ENCODE results near the gene KLHDC10. TPM values are rescaled to one million over a fixed set of nuclear protein-coding genes. Genes with fewer than 3 reads are reported as not detected.

KLHDC10 gene
- total and polyA plus RNA-seq, 2 of the 13 experiments (the other 11 are each of a cell fraction or from before 2014, with no cell fraction given) = 11.9 to 21.6 TPM

DNA sequence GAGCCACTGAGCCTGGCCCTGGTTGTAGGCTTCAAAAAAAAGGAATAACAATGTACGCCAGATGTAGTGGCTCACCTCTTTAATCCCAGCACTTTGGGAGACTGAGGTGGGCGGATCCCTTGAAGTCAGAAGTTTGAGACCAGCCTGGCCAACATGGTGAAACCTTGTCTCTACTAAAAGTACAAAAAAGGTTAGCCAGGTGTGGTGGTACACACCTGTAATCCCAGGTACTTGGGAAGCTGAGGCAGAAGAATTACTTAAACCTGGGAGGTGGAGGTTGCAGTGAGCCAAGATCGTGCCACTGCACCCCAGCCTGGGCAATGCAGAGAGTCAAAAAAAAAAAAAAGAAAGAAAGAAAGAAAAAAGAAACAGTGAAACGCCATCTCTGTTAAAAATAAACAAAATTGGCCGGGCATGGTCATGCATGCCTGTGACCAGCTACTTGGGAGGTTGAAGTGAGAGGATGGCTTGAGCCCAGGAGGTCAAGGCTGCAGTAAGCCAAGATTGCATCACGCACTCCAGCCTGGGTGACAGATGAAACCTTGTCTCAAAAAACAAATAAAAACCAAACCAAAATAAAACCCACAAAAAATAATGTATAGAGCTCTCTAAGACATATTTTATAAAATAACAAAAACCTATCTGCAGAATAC lies 4.7 kb upstream of the KLHDC10 start (continued):
- TF ChIP-seq, protein P1, sequence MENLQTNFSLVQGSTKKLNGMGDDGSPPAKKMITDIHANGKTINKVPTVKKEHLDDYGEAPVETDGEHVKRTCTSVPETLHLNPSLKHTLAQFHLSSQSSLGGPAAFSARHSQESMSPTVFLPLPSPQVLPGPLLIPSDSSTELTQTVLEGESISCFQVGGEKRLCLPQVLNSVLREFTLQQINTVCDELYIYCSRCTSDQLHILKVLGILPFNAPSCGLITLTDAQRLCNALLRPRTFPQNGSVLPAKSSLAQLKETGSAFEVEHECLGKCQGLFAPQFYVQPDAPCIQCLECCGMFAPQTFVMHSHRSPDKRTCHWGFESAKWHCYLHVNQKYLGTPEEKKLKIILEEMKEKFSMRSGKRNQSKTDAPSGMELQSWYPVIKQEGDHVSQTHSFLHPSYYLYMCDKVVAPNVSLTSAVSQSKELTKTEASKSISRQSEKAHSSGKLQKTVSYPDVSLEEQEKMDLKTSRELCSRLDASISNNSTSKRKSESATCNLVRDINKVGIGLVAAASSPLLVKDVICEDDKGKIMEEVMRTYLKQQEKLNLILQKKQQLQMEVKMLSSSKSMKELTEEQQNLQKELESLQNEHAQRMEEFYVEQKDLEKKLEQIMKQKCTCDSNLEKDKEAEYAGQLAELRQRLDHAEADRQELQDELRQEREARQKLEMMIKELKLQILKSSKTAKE (CRISPR knock-in tag; IDR thresholded peaks at IDR 0.05; ENCODE audit: borderline replicate concordance) = no peak
- TF ChIP-seq BCL6 (CRISPR knock-in tag; IDR thresholded peaks at IDR 0.05) = peak; percentile 74
- TF ChIP-seq, protein P2, sequence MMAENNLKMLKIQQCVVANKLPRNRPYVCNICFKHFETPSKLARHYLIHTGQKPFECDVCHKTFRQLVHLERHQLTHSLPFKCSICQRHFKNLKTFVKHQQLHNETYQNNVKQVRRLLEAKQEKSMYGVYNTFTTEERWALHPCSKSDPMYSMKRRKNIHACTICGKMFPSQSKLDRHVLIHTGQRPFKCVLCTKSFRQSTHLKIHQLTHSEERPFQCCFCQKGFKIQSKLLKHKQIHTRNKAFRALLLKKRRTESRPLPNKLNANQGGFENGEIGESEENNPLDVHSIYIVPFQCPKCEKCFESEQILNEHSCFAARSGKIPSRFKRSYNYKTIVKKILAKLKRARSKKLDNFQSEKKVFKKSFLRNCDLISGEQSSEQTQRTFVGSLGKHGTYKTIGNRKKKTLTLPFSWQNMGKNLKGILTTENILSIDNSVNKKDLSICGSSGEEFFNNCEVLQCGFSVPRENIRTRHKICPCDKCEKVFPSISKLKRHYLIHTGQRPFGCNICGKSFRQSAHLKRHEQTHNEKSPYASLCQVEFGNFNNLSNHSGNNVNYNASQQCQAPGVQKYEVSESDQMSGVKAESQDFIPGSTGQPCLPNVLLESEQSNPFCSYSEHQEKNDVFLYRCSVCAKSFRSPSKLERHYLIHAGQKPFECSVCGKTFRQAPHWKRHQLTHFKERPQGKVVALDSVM (CRISPR knock-in tag; IDR thresholded peaks at IDR 0.05) = peak; percentile 67
- TF ChIP-seq, protein P3, sequence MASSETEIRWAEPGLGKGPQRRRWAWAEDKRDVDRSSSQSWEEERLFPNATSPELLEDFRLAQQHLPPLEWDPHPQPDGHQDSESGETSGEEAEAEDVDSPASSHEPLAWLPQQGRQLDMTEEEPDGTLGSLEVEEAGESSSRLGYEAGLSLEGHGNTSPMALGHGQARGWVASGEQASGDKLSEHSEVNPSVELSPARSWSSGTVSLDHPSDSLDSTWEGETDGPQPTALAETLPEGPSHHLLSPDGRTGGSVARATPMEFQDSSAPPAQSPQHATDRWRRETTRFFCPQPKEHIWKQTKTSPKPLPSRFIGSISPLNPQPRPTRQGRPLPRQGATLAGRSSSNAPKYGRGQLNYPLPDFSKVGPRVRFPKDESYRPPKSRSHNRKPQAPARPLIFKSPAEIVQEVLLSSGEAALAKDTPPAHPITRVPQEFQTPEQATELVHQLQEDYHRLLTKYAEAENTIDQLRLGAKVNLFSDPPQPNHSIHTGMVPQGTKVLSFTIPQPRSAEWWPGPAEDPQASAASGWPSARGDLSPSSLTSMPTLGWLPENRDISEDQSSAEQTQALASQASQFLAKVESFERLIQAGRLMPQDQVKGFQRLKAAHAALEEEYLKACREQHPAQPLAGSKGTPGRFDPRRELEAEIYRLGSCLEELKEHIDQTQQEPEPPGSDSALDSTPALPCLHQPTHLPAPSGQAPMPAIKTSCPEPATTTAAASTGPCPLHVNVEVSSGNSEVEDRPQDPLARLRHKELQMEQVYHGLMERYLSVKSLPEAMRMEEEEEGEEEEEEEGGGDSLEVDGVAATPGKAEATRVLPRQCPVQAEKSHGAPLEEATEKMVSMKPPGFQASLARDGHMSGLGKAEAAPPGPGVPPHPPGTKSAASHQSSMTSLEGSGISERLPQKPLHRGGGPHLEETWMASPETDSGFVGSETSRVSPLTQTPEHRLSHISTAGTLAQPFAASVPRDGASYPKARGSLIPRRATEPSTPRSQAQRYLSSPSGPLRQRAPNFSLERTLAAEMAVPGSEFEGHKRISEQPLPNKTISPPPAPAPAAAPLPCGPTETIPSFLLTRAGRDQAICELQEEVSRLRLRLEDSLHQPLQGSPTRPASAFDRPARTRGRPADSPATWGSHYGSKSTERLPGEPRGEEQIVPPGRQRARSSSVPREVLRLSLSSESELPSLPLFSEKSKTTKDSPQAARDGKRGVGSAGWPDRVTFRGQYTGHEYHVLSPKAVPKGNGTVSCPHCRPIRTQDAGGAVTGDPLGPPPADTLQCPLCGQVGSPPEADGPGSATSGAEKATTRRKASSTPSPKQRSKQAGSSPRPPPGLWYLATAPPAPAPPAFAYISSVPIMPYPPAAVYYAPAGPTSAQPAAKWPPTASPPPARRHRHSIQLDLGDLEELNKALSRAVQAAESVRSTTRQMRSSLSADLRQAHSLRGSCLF (CRISPR knock-in tag; IDR thresholded peaks at IDR 0.05; ENCODE audit: borderline replicate concordance) = no peak
- TF ChIP-seq ZNF619 (CRISPR knock-in tag; IDR thresholded peaks at IDR 0.05) = no peak
- TF ChIP-seq, protein P4, sequence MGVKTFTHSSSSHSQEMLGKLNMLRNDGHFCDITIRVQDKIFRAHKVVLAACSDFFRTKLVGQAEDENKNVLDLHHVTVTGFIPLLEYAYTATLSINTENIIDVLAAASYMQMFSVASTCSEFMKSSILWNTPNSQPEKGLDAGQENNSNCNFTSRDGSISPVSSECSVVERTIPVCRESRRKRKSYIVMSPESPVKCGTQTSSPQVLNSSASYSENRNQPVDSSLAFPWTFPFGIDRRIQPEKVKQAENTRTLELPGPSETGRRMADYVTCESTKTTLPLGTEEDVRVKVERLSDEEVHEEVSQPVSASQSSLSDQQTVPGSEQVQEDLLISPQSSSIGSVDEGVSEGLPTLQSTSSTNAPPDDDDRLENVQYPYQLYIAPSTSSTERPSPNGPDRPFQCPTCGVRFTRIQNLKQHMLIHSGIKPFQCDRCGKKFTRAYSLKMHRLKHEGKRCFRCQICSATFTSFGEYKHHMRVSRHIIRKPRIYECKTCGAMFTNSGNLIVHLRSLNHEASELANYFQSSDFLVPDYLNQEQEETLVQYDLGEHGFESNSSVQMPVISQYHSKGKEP (CRISPR knock-in tag; IDR thresholded peaks at IDR 0.05) = no peak
- TF ChIP-seq ZFP82 (CRISPR knock-in tag; IDR thresholded peaks at IDR 0.05; ENCODE audit: borderline replicate concordance) = no peak
- TF ChIP-seq ZNF124 (CRISPR knock-in tag; IDR thresholded peaks at IDR 0.05) = no peak
- no peak for TF ChIP-seq RFX5 (IDR thresholded peaks at IDR 0.05; ENCODE audit: low read depth, low read length)
- no peak for TF ChIP-seq PAF1 (CRISPR knock-in tag; IDR thresholded peaks at IDR 0.05)
